ENCODE data around the gene IL5RA.

GRCh38 chr3:3064297-3064696 lies 45.9 kb downstream of the IL5RA start:
- TF ChIP-seq, protein P1, sequence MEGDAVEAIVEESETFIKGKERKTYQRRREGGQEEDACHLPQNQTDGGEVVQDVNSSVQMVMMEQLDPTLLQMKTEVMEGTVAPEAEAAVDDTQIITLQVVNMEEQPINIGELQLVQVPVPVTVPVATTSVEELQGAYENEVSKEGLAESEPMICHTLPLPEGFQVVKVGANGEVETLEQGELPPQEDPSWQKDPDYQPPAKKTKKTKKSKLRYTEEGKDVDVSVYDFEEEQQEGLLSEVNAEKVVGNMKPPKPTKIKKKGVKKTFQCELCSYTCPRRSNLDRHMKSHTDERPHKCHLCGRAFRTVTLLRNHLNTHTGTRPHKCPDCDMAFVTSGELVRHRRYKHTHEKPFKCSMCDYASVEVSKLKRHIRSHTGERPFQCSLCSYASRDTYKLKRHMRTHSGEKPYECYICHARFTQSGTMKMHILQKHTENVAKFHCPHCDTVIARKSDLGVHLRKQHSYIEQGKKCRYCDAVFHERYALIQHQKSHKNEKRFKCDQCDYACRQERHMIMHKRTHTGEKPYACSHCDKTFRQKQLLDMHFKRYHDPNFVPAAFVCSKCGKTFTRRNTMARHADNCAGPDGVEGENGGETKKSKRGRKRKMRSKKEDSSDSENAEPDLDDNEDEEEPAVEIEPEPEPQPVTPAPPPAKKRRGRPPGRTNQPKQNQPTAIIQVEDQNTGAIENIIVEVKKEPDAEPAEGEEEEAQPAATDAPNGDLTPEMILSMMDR (IDR thresholded peaks at IDR 0.05; ENCODE audit: low read depth, low read length, poor library complexity, severe bottlenecking) = no peak
- no peak for TF ChIP-seq EZH2phosphoT487 (IDR thresholded peaks at IDR 0.05; ENCODE audit: borderline replicate concordance, low read length)
